ENCODE results near the gene FGFBP2.

GRCh38 chr4:15956179-15956850 is 6.7 kb downstream of the FGFBP2 start:
- TF ChIP-seq CTCF (IDR thresholded peaks at IDR 0.05): peak in 5 of 7 experiments; percentile 58 to 98 (median 90)
- no peak for TF ChIP-seq EP300 (IDR thresholded peaks at IDR 0.05)
- peak in 1 of 3 donors; percentile 19 for TF ChIP-seq POLR2AphosphoS5 (IDR thresholded peaks at IDR 0.05)

Measured in stomach (tissue), 4 donors.